ENCODE measurements around the gene C14orf93. TPM values are rescaled to one million over a fixed set of nuclear protein-coding genes. Genes with fewer than 3 reads are reported as not detected.
A peak's percentile ranks its signal among the peaks of the same experiment; 100 is the strongest.

C14orf93 gene
- polyA plus RNA-seq, 1 experiment: 14.7 TPM

GRCh38 chr14:22993517-22993916, 16.4 kb downstream of the C14orf93 start:
- Histone ChIP-seq H3K27me3 (ENCODE audit: control insufficient read depth, insufficient read depth, low read length) (no peaks in the 10 kb centered on the region), H3K36me3 (ENCODE audit: control insufficient read depth, insufficient read depth, low read length) (no peaks in the 10 kb centered on the region), H3K4me3 (ENCODE audit: low read depth, low read length) (no peak overlapping the region)
- DNase-seq (ENCODE audit: low read depth): no peak
- ChIA-PET POLR2A (interaction anchor here (0.5 kb wide), 1 partner anchor 118 kb away, joined by 3 read pairs; no protein-coding TSS in a partner anchor), CTCF (interaction anchor here (0.9 to 18.4 kb wide), 13 partner anchors 8 to 116 kb away, joined by 3 to 539 read pairs (median 7); partner anchors contain the start of genes ACIN1, AJUBA, CDH24 and CIROP)
- TF ChIP-seq CTCF (IDR thresholded peaks at IDR 0.05; ENCODE audit: insufficient read depth, low read depth, low read length): no peak

- DNase-seq (ENCODE audit: low read depth): no peak
- POLR2A ChIA-PET: no interaction called here
- TF ChIP-seq CTCF (IDR thresholded peaks at IDR 0.05; ENCODE audit: insufficient read depth, low read depth, low read length): no peak
Observed at GRCh38 chr14:22991852-22992251, 18.1 kb downstream of the C14orf93 start.

GRCh38 chr14:22987291-22987690, 22.7 kb downstream of the C14orf93 start:
- ChIA-PET POLR2A (no interaction called here), CTCF (interaction anchor here (0.7 to 18.4 kb wide), 23 partner anchors 8 to 607 kb away, joined by 3 to 539 read pairs (median 11); partner anchors contain the start of genes C14orf93, CDH24, HAUS4 and PRMT5)
- no peak for DNase-seq (ENCODE audit: low read depth)
- Histone ChIP-seq H3K27me3 (ENCODE audit: control insufficient read depth, insufficient read depth, low read length) (no peaks in the 10 kb centered on the region), H3K4me3 (ENCODE audit: low read depth, low read length) (no peak overlapping the region), H3K36me3 (ENCODE audit: control insufficient read depth, insufficient read depth, low read length) (no peaks in the 10 kb centered on the region)
- no peak for TF ChIP-seq CTCF (IDR thresholded peaks at IDR 0.05; ENCODE audit: insufficient read depth, low read depth, low read length)

More at GRCh38 chr14:22991852-22992251, 18.1 kb downstream of the C14orf93 start:
- H3K4me3 ChIP-seq (ENCODE audit: low read depth, low read length): no peak overlapping the region
- CTCF ChIA-PET: interaction anchor here (1.3 to 18.4 kb wide), 7 partner anchors 8 to 121 kb away, joined by 4 to 539 read pairs (median 8); partner anchors contain the start of genes AJUBA and CDH24
- no peaks in the 10 kb centered on the region for H3K27me3 ChIP-seq (ENCODE audit: control insufficient read depth, insufficient read depth, low read length)
- no peaks in the 10 kb centered on the region for H3K36me3 ChIP-seq (ENCODE audit: control insufficient read depth, insufficient read depth, low read length)

- CTCF ChIA-PET: interaction anchor here (0.6 to 18.4 kb wide), 35 partner anchors 9 to 606 kb away, joined by 3 to 539 read pairs (median 5); partner anchors contain the start of genes ACIN1, C14orf119, C14orf93 and CDH24
- POLR2A ChIA-PET: interaction anchor here (0.6 to 0.9 kb wide), 2 partner anchors 9 to 10 kb away, joined by 3 read pairs; no protein-coding TSS in a partner anchor
- Histone ChIP-seq H3K36me3 (ENCODE audit: control insufficient read depth, insufficient read depth, low read length) (no peaks in the 10 kb centered on the region), H3K4me3 (ENCODE audit: low read depth, low read length) (no peak overlapping the region), H3K27me3 (ENCODE audit: control insufficient read depth, insufficient read depth, low read length) (no peaks in the 10 kb centered on the region)
- TF ChIP-seq CTCF (IDR thresholded peaks at IDR 0.05; ENCODE audit: insufficient read depth, low read depth, low read length): peak; percentile 88
- DNase-seq (ENCODE audit: low read depth): no peak
Observed at GRCh38 chr14:22986508-22987054, 23.4 kb downstream of the C14orf93 start.

- no peak for DNase-seq (ENCODE audit: low read depth)
- Histone ChIP-seq H3K36me3 (ENCODE audit: control insufficient read depth, insufficient read depth, low read length) (no peaks in the 10 kb centered on the region), H3K27me3 (ENCODE audit: control insufficient read depth, insufficient read depth, low read length) (no peaks in the 10 kb centered on the region), H3K4me3 (ENCODE audit: low read depth, low read length) (no peak overlapping the region)
- POLR2A ChIA-PET: interaction anchor here (0.6 to 0.9 kb wide), 2 partner anchors 8 to 11 kb away, joined by 3 read pairs; no protein-coding TSS in a partner anchor
- CTCF ChIA-PET: interaction anchor here (0.6 to 18.4 kb wide), 34 partner anchors 9 to 606 kb away, joined by 3 to 539 read pairs (median 5); partner anchors contain the start of genes ACIN1, C14orf119, C14orf93 and CDH24
- no peak for TF ChIP-seq CTCF (IDR thresholded peaks at IDR 0.05; ENCODE audit: insufficient read depth, low read depth, low read length)
Observed at GRCh38 chr14:22985894-22986507, 23.9 kb downstream of the C14orf93 start.
